NCI-H446 (cell line): ENCODE results near the gene ANKRD39.
"Not testable (repeated sequence)": the region's sequence is repeated elsewhere in the genome, so short reads cannot be mapped to it uniquely, and the experiment has no call there.

Experiments
- DNase-seq, 2 experiments: peaks; one replicate each; lab custom pipeline; 2025; lab: John Stamatoyannopoulos, UW

ANKRD39 gene

GRCh38 chr2:96808176-96808837 lies 49.5 kb downstream of the ANKRD39 start:
- DNase-seq, result no peak

- no peak for DNase-seq
Observed at GRCh38 chr2:96807127-96807471, 50.7 kb downstream of the ANKRD39 start.

GRCh38 chr2:96806468-96807126 lies 51.2 kb downstream of the ANKRD39 start:
- no peak for DNase-seq

- not testable (repeated sequence) for DNase-seq
Observed at GRCh38 chr2:96805946-96806345, 51.9 kb downstream of the ANKRD39 start.

GRCh38 chr2:96804986-96805385 lies 52.8 kb downstream of the ANKRD39 start:
- DNase-seq, result no peak

- no peak for DNase-seq
Observed at GRCh38 chr2:96802721-96803120, 55.1 kb downstream of the ANKRD39 start.

- DNase-seq, result no peak
Observed at GRCh38 chr2:96801786-96802595, 55.8 kb downstream of the ANKRD39 start.

- peak in 1 of 2 experiments; percentile 31 for DNase-seq
Observed at GRCh38 chr2:96801005-96801785, 56.6 kb downstream of the ANKRD39 start.

- no peak for DNase-seq
Observed at GRCh38 chr2:96800061-96801004, 57.5 kb downstream of the ANKRD39 start.

- DNase-seq, result no peak
Observed at GRCh38 chr2:96799623-96799935, 58.2 kb downstream of the ANKRD39 start.

GRCh38 chr2:96798733-96799622 lies 58.8 kb downstream of the ANKRD39 start:
- no peak for DNase-seq
